Transverse colon (tissue), 4 donors: Measurements from ENCODE around the gene IKZF1. TPM values are rescaled to one million over a fixed set of nuclear protein-coding genes. Genes with fewer than 3 reads are reported as not detected.

Experiments
- DNase-seq: peaks from one replicate; pipeline ENCODE4 v3.0.0-alpha.2; 2019
- H3K27ac ChIP-seq, 4 donors: fragments of 200-600 bp; sonication (generic); 2 replicates each; pipeline ENCODE4 v1.5.1; 2016 to 2018; ENCODE audit warnings: inconsistent platforms in 4 of 4
- H3K27me3 ChIP-seq: fragments of 200-600 bp; sonication (generic); 2 replicates; pipeline ENCODE4 v1.5.1; 2017; ENCODE audit warnings: inconsistent platforms
- H3K36me3 ChIP-seq, 4 donors: fragments of 200-600 bp; sonication (generic); 2 replicates each; pipeline ENCODE4 v1.5.1; 2017 to 2019; ENCODE audit warnings: inconsistent platforms in 4 of 4
- H3K4me1 ChIP-seq, 4 donors: fragments of 200-600 bp; sonication (generic); 2 replicates each; pipeline ENCODE4 v1.5.1; 2017 to 2020; ENCODE audit warnings: inconsistent platforms in 4 of 4
- H3K4me3 ChIP-seq, 4 donors: fragments of 200-600 bp; sonication (generic); 1 replicate in 1 of 4; 2 replicates in 3 of 4; pipeline versions ENCODE4 v1.5.1 to v1.6.1; 2017 to 2019; ENCODE audit warnings: inconsistent platforms in 4 of 4
- H3K9me3 ChIP-seq, 2 donors: fragments of 200-600 bp; sonication (generic); 2 replicates each; pipeline ENCODE4 v1.5.1; 2017 to 2019; ENCODE audit warnings: inconsistent platforms in 2 of 2
- EP300 ChIP-seq: sonication (generic); formaldehyde crosslinking; IDR thresholded peaks from one replicate; pipeline ENCODE4 v1.6.1; 2017; ENCODE audit warnings: antibody characterized with exemption, low read depth
- POLR2A ChIP-seq: fragments of 450-650 bp; IDR thresholded peaks from one replicate; pipeline ENCODE4 v1.6.1; 2016; ENCODE audit warnings: antibody characterized with exemption, mild to moderate bottlenecking, moderate library complexity
- POLR2AphosphoS5 ChIP-seq, 3 donors: sonication (generic); formaldehyde crosslinking; IDR thresholded peaks; one replicate each; pipeline ENCODE4 v1.6.1; 2016; ENCODE audit warnings: antibody characterized with exemption in 3 of 3
- WGBS, 2 donors: methylation state at CpG; one replicate each; pipeline ENCODE4 v1.1.5; 2018; ENCODE audit warnings: low coverage in 1 of 2; 5-methylcytosine and 5-hydroxymethylcytosine counted together
- in situ Hi-C, 4 donors: fragments of 200-750 bp; cut with MboI; loops; one replicate each; pipeline versions ENCODE4 v1.15.0 to v1.15.1; 2017; ENCODE audit warnings: low sequenced_read_pairs in 3 of 4, low pct_ligation_motif_present in 1 of 4, low pct_unique_long_range_greater_than_20kb in 1 of 4
- intact Hi-C: fragments of 100-400 bp; cut with DNase I; formaldehyde crosslinking; loops from one replicate; pipeline ENCODE4 v1.15.1; 2023; ENCODE audit warnings: low total_unique reads
- total RNA-seq, 4 donors: library from RNA; depleted of rRNA; stranded (reverse); fragments of >200 nt; gene quantifications; one replicate each; pipeline ENCODE4 v1.1.0, GENCODE V29; 2016
- TF ChIP-seq, protein P1 (sequence below), 5 experiments: fragments of 200-600 bp in 3 of 5; fragments of 450-650 bp in 2 of 5; sonication (generic) in 3 of 5; IDR thresholded peaks; 1 replicate in 2 of 5; 2 replicates in 3 of 5; pipeline ENCODE4 v1.5.1; 2016 to 2017; ENCODE audit warnings: antibody characterized with exemption in 5 of 5, inconsistent platforms in 3 of 5, mild to moderate bottlenecking in 2 of 5, moderate library complexity in 1 of 5

IKZF1 gene
- total RNA-seq, 4 donors from 2014 or later = 9.2 to 116 (median 29.1) TPM

DNA sequence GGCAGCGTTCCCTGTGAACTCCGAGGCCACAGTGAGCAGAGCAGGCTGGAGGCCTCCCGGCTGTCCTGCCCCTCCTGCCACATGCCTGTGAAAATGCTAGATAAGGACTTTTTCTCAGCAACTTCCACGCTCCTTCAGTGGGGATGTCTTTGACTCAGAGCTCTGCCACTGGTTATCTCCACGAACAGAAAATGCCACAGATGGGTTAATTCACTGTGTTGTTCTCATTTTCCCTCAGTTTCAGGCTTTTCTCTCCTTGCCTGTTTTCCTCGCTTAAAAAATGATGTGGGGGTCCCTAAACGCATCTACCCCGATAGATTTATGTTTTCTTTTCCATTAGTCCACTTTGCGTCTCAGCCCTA lies 51.3 kb downstream of the IKZF1 start:
- no peak overlapping the region for H3K4me3 ChIP-seq
- 63 to 73% methylated on average over 6 to 9 of the region's 9 CpGs for WGBS, 2 donors
- no peaks in the 10 kb centered on the region for H3K4me1 ChIP-seq
- H3K27me3 ChIP-seq = no peaks in the 10 kb centered on the region
- in situ Hi-C loops = no loop called here
- no peaks in the 10 kb centered on the region for H3K9me3 ChIP-seq
- intact Hi-C loops = no loop called here
- TF ChIP-seq EP300 = no peak
- no peak for TF ChIP-seq POLR2AphosphoS5 (IDR thresholded peaks at IDR 0.05)
- TF ChIP-seq, protein P1, sequence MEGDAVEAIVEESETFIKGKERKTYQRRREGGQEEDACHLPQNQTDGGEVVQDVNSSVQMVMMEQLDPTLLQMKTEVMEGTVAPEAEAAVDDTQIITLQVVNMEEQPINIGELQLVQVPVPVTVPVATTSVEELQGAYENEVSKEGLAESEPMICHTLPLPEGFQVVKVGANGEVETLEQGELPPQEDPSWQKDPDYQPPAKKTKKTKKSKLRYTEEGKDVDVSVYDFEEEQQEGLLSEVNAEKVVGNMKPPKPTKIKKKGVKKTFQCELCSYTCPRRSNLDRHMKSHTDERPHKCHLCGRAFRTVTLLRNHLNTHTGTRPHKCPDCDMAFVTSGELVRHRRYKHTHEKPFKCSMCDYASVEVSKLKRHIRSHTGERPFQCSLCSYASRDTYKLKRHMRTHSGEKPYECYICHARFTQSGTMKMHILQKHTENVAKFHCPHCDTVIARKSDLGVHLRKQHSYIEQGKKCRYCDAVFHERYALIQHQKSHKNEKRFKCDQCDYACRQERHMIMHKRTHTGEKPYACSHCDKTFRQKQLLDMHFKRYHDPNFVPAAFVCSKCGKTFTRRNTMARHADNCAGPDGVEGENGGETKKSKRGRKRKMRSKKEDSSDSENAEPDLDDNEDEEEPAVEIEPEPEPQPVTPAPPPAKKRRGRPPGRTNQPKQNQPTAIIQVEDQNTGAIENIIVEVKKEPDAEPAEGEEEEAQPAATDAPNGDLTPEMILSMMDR (IDR thresholded peaks at IDR 0.05) = no peak
- no peaks in the 10 kb centered on the region for H3K36me3 ChIP-seq
- DNase-seq = no peak
- H3K27ac ChIP-seq = peak overlapping the region; percentile 0 to 33 (median 16)

DNA sequence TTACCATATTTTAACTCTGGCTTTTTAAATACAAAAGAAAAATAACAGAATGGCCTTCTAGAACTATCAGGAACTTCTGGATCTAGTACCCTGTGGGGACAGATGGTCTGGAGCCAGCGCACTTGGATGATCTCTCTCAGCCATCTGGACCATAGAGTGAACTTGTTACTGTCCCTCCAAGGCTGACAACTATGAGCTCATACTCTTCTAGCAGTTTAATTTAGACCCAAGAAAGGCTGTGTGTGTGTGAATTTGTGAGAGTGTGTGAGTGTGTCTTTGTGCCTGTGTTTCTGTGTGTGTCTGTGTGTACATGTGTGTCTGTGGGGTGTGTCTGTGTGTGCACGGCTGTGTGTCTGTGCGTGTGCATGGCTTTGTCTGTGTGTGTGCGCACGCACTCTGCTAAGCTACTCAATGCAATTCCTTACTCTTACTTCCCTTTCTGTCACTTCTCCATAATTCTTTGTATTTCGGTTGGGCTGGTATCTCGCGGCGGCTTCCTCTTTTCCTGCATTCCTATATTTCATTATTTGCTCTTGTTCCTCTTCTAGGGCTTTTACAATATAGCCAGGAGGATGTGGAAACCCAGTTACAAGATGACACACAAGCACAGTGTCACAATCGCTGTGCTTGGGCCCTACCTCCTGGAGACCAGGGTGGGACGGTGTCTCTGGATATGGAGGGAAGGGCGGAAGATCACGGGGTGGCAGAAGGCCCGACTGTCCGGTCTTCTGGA lies 51.9 kb downstream of the IKZF1 start:
- intact Hi-C loops (no loop called here), in situ Hi-C loops (no loop called here)
- no peaks in the 10 kb centered on the region for H3K27me3 ChIP-seq
- TF ChIP-seq EP300 = no peak
- TF ChIP-seq, protein P1 (IDR thresholded peaks at IDR 0.05) = no peak
- no peak for TF ChIP-seq POLR2AphosphoS5 (IDR thresholded peaks at IDR 0.05)
- no peak for TF ChIP-seq POLR2A
- no peak for DNase-seq
- H3K9me3 ChIP-seq = no peaks in the 10 kb centered on the region
- no peak overlapping the region for H3K4me3 ChIP-seq
- peak overlapping the region; percentile 0 to 48 (median 26) for H3K27ac ChIP-seq
- 50 to 85% methylated on average over 2 to 15 of the region's 15 CpGs for WGBS, 2 donors
- H3K4me1 ChIP-seq = no peaks in the 10 kb centered on the region
- no peaks in the 10 kb centered on the region for H3K36me3 ChIP-seq

DNA sequence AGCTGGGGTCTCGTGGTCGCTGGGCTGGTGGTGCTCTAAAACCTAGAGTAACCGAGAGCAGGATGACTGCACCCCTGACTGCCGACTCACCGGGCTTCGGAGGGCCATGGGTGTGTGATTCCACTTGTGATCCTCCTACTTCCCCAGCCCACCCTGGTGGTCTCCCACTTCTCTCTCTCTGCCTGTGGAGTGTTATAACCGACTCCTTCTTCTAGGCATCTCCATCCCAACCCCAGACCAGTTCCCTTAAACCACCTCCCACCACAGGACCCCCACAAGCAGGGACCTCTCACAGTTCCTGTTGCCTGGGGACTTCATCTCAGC lies 52.4 kb downstream of the IKZF1 start:
- in situ Hi-C loops = no loop called here
- WGBS, 2 donors = 83% methylated on average over 7 of the region's 7 CpGs; no CpG with 5 or more reads in 1 of the 2 donors

GRCh38 chr7:50357426-50357825 lies 52.9 kb downstream of the IKZF1 start:
- no peak for DNase-seq
- intact Hi-C loops (no loop called here), in situ Hi-C loops (no loop called here)
- TF ChIP-seq EP300 (no peak), POLR2A (no peak), POLR2AphosphoS5 (IDR thresholded peaks at IDR 0.05) (no peak)
- TF ChIP-seq, protein P1 (IDR thresholded peaks at IDR 0.05) = no peak
- Histone ChIP-seq H3K36me3 (no peaks in the 10 kb centered on the region), H3K9me3 (no peaks in the 10 kb centered on the region), H3K4me3 (no peak overlapping the region), H3K4me1 (no peaks in the 10 kb centered on the region), H3K27me3 (no peaks in the 10 kb centered on the region), H3K27ac (peak overlapping the region in 1 of 4 donors; percentile 44)
- WGBS, 2 donors = 77 to 80% methylated on average over 6 to 8 of the region's 8 CpGs

More for the DNA sequence above, 52.4 kb downstream of the IKZF1 start:
- H3K4me1 ChIP-seq = no peaks in the 10 kb centered on the region
- no peaks in the 10 kb centered on the region for H3K36me3 ChIP-seq
- H3K27ac ChIP-seq = peak overlapping the region in 3 of 4 donors; percentile 20 to 48 (median 38)
- no peak overlapping the region for H3K4me3 ChIP-seq
- intact Hi-C loops = no loop called here
- H3K9me3 ChIP-seq = no peaks in the 10 kb centered on the region
- TF ChIP-seq POLR2A (no peak), EP300 (no peak), POLR2AphosphoS5 (IDR thresholded peaks at IDR 0.05) (no peak)
- TF ChIP-seq, protein P1 (IDR thresholded peaks at IDR 0.05) = no peak
- no peak for DNase-seq
- H3K27me3 ChIP-seq = no peaks in the 10 kb centered on the region
